DMS53 treated with DMSO at 0.1 percent for 48 hours (cell line): ENCODE measurements around the gene TSPYL2.

Source experiments
- DNase-seq: peaks from one replicate; lab custom pipeline; 2025; ENCODE audit not compliant: unreplicated experiment; lab: John Stamatoyannopoulos, UW

The TSPYL2 gene

DNA sequence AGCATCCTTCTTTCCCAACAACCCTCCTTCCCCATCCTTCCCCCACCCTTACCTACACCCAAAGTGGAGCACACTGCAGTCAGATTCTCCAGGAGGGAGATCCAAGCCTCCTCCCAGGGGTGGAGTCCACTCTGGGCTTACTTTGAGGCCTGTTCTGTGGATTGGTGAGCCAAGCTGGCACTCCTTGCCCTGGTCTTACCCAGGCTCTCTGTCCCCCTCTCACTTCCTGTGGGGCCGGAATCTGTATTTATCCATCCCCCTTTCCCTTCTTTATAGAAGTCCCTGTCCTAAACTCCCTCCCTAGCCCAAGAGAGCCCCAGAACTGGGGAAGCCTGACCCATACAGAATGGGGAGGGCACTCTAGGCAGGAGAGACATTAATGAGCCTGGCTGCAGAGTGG, 3.2 kb upstream of the TSPYL2 start:
- DNase-seq = no peak

DNA sequence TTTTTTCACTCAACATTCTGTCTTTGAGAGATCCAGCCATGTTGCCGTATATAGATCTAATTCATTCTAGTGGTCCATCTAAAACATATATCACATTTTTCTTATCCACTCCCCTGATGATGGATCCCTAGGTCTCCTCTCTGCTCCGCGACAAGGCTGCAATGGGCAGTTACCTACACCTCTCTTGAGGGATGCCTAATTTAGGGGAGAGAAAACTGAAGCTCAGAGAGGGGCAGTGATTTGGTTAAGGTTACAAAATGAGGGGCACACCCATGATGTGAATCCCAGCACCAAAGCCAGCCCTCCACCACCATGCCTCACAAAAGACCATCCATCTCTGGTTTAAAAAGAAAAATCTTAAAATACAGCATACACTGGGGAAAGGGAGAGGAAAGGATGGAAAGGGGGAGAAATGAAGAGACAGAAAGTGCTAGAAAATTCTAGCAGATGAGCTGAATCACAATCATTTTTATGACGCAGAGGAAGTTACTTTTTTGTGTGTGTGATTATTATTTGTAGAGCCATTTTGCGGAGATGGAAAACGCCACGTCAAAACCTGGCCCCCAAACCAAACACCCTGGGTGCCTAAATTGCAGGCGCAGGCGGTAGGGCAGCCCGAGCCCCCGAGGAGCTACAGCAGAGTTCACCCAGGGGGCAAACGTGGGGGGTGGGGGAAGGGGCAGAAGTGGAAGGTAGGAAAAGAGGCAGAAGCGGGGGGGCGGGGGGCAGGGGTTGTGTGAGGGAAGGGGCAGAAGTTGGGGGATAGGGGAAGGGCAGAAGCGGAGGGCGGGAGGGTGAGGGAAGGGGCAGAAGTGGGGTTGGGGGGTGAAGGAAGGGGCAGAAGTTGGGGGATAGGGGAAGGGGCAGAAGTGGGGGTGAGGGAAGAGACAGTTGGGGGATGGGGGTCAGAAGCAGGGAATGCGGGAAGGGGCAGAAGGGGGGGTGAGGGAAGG, 1.3 kb upstream of the TSPYL2 start:
- DNase-seq = no peak

DNA sequence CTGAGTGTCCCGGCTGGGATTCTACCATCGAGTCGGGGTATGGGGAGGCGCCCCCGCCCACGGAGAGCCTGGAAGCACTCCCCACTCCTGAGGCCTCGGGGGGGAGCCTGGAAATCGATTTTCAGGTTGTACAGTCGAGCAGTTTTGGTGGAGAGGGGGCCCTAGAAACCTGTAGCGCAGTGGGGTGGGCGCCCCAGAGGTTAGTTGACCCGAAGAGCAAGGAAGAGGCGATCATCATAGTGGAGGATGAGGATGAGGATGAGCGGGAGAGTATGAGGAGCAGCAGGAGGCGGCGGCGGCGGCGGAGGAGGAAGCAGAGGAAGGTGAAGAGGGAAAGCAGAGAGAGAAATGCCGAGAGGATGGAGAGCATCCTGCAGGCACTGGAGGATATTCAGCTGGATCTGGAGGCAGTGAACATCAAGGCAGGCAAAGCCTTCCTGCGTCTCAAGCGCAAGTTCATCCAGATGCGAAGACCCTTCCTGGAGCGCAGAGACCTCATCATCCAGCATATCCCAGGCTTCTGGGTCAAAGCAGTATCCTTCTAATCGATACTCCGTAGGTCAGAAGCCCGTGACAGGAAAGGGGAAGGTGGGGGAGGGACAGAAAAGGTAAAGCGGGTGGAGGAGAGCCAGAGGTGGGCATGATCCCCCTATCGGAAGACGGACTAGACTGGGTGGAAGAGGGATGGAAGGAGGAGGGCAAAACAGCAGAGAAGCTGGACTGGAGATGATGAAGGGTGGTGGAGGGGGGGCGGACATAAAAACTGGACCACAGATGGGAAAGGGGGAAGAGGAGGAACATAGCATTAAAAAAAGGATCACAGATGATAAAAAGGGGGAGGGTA, 828 bp downstream of the TSPYL2 start:
- DNase-seq = no peak

DNA sequence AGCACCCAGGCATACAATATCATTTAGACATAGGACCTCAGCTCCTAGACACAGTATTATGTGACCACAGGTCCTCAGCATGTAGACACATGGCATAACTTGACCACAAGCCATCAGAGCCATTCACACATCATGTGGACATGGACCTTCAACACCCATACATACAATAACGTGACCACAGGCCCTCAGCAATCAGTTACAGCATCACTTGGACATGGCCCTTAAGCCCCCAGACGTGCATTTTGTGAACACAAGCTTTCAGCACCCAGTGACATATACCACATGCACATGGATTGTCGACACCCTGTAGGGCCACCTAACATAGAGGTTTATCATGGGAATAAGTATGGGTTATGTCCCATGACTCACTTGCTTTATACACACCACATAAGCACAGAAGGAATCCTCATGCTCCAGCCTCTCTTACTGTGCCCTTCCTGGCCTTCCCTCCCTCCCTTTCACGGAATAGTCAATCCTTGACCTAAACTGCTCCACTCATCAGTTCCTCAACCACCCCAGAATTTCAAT, 1.9 kb downstream of the TSPYL2 start:
- DNase-seq = no peak

DNA sequence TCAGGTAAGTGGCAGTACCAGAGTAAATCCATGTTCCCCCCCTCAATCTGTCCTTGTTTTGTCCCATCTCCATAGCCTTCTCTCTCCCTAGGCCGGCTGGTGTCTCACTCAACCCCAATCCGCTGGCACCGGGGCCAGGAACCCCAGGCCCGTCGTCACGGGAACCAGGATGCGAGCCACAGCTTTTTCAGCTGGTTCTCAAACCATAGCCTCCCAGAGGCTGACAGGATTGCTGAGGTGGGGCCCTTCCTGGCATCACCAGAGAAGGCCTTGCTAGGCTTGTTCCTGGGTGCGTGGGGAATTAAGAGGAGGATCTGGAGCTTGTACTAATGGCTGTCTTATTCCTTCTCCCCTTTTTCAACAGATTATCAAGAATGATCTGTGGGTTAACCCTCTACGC, 2.7 kb downstream of the TSPYL2 start:
- no peak for DNase-seq

DNA sequence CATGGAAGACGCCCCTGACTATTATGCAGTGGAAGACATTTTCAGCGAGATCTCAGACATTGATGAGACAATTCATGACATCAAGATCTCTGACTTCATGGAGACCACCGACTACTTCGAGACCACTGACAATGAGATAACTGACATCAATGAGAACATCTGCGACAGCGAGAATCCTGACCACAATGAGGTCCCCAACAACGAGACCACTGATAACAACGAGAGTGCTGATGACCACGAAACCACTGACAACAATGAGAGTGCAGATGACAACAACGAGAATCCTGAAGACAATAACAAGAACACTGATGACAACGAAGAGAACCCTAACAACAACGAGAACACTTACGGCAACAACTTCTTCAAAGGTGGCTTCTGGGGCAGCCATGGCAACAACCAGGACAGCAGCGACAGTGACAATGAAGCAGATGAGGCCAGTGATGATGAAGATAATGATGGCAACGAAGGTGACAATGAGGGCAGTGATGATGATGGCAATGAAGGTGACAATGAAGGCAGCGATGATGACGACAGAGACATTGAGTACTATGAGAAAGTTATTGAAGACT, 3.6 kb downstream of the TSPYL2 start:
- no peak for DNase-seq

DNA sequence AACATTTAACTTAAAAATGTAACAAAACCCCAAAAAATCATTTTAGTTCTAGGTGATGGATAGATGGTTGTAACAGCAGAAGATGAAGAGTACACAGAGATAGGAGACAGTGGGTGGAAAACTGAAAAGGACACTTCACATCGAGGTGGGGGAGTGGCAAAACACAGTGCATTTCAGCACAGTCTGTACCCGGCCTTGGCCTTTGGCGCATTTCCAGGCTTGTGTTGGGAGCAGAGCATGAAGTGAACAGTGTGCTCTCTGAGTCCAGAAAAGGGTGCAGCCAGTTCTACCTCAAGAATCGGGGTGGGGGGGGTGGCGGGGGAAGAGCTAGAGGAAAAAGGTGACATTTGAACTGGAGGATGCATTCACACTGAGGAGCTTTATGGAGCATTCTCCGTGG, 4.3 kb downstream of the TSPYL2 start:
- DNase-seq = no peak

DNA sequence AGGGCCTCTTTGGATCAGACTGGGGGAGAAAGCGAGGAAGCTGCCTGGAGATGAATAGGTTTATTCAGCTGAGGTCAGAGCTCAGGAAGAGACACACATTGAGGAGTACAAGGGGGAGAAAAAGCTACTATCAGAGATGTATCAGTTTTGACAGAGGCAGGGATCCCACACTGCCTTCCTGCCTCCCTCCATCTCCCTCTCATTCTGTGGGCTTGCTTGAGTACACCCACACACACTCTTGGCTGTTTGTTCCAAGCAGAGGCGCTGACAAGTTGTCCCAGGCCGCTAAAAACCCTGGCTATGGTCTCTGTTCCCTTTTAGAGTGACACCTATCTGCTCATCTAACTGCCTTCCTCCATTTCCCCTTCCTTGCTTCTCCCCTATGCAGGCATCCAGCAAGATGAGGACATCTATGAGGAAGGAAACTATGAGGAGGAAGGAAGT, 5.2 kb downstream of the TSPYL2 start:
- DNase-seq = no peak

DNA sequence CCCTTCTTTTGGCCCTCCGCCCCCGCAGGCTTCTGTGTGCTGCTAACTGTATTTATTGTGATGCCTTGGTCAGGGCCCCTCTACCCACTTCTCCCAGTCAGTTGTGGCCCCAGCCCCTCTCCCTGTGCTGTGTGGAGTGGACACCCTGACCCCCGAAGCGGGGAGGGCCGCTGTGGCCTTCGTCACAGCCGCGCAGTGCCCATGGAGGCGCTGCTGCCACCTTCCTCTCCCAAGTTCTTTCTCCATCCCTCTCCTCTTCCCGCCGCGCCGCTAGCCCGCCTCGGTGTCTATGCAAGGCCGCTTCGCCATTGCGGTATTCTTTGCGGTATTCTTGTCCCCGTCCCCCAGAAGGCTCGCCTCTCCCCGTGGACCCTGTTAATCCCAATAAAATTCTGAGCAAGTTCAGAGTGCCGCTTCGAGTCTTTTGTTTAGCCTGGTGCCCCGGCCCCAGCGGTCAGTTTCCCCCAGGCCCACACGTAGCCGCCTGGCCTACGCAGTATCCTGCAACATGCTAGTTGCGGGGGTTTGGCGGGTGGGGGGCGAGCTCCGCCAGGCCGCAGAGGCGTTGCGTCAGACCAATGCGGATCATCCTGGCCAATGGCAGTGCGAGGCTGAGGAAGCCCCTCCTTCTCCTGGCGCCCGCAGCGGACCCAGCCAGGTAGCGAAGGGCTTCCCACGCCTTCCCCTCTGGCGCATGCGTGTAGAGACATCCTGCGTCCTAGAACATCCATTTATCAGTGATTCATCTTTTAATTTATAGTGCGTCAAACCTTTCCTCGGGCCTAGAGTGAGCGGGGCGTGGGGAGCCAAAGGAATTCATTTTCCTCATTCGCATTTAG, 6.2 kb downstream of the TSPYL2 start:
- DNase-seq = peak; percentile 66

DNA sequence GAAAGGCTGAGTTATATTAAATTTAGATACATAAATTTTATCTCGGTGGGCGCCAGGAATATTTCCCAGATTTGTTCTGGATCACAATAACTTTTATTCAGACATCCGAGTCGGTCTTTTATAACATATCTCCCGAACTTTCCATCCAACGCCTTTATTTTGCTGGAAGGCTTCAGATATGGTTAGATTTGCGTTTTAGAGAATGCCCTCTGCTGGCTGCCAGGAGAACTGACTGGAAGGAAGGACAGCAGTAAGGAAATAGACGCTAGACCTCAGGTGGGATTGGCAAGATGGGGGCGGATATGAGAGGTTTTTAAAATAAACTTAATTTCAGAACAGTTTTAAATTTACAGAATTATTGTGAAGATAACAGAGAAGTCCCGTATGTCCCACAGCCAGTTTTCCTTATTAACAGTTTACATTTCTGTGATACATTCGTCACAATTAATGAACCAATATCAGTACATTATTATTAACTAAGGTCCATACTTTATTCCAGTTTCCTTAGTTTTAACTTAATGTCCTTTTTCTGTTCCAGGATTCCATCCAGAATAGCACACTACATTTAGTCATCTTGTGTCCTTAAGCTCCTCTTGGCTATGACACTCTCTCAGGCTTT, 7.2 kb downstream of the TSPYL2 start:
- peak; percentile 59 for DNase-seq

DNA sequence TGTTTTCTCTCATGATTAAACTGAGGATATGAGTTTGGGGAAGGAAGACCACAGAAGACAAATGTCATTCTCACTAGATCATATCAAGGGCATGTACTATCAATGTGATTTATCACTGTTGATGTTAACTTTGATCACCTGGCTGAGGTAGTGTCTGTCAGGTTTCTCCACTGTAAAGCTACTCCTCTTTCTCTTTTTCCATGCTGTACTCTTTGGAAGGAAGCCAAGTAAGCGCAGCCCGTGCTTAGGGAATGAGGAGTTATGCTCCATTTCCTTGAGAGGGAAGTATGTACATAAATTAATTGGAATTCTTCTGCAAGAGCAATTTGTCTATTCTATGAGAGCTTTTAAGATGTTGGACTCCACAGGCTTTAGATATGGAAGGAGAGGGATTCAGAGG, 7.8 kb downstream of the TSPYL2 start:
- DNase-seq = no peak

DNA sequence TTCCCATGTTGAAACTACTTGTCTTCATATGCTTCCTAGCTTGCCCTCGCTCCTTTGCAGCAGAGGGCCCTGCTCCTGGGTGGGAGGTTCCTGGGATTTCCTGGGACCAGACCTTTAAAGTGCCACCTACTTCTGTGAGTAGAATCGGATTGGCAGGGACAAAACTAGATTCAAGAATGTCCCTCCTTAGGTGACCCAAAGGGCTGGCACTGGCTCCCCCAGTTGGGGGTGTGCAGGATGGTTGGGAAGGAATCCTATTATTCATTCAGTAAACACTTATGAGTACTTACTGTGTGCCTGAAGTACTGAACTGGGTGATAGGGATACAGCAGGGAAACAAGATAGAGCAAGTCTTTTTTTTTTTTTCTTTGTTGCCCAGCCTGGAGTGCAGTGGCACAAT, 9.2 kb downstream of the TSPYL2 start:
- no peak for DNase-seq

DNA sequence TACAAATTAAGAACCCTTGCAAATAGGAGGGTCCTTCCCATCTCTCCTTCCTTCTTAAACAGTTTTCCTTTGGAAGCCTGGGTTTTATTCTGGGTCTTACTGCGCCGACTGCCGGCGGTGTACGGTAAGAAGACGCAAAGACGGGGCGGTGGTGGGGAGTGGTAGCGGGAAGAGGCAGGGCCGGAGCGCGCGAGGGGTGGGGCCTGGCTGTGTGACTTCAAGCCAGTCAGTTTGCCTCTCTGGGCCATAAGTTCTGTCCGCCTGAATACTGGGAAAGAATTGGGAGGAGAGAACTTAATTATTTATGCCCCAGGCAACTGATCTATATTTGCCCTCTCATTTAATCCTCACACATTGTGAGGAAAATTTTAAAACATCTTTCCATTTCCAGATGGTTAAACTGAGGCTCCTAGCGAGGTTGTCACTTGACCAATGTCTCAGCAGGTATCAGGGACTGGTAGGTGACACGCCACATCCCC, 11.0 kb downstream of the TSPYL2 start:
- peak; percentile 58 for DNase-seq

DNA sequence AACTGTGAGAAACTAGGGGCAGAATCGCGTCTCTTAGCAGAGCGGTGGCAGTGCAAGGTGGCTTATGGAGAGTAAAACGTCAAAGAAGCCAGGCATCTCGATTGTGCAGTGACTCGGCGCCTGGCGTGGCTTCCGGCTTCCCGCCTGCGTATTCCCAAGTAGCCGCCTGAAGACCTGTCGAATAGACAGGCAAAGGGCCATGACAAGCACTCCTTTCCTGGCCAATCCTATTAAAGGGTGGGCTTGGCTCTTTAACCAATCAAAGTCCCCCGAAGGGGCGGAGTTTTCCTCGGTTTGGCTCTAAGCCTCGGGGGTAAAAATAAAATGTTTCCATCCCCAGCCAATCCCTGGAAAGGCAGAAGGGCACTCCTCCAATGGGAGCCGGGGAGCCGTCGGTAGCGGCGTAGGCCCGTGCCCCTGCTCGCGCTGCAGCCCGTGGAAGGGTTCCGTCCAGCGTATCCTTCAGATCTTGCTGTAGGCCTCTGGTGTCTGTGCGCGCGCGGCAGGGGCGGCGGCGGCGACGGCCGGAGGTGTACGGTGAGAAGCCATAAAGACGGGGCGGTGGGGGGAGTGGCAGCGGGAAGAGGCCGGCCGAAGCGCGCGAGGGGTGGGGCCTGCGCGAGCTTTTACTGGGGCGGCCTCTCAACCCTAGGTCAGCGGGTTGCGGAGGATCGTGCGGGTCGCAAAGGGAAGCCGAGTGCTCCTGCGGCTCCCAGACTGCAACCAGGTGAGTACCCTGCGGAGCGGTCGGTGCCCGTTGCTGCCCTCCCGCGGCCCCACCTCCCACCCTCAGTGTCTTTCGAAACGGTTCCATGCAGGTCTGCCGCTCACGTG, 11.8 kb downstream of the TSPYL2 start, which contains the start of gene KANTR:
Gene KANTR (plus strand): TSS at position 395 of the 834 bp plus-strand sequence. CDS start 30,131 bp downstream, outside the sequence.
- peak; percentile 96 for DNase-seq

DNA sequence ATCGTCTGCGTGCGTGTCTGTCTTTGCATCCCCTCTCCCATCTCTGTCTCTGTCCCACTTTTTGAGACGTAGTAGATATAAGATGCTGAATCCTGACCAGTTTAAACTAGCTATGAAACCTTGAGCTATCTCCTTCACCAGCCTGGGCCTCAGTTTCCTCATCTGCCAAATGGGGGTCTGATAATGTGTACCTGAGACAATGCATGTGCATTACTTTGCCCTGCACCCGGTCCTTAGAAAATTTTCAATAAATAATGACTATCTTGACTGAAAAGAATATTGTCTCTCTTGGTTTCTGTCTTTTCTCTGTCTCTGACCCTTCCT, 12.4 kb downstream of the TSPYL2 start:
- no peak for DNase-seq

DNA sequence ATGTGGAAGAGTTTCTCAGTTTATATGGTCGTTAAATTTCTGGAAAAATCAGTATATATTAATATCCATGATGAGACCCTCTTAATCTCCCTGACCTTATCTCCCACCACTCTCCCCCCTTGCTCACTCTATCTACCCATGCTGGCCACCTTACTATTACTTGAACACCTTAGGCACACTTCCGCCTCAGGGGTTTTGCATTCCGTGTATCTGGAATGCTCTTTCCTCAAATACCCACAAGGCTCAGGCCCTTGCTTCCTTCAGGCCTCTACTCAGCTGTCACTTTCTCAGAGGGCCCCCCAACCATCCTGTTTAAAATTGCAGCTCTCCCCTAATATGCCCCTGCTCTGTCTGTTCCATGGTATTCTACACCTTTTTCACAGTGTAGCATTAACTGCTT, 13.6 kb downstream of the TSPYL2 start:
- no peak for DNase-seq

DNA sequence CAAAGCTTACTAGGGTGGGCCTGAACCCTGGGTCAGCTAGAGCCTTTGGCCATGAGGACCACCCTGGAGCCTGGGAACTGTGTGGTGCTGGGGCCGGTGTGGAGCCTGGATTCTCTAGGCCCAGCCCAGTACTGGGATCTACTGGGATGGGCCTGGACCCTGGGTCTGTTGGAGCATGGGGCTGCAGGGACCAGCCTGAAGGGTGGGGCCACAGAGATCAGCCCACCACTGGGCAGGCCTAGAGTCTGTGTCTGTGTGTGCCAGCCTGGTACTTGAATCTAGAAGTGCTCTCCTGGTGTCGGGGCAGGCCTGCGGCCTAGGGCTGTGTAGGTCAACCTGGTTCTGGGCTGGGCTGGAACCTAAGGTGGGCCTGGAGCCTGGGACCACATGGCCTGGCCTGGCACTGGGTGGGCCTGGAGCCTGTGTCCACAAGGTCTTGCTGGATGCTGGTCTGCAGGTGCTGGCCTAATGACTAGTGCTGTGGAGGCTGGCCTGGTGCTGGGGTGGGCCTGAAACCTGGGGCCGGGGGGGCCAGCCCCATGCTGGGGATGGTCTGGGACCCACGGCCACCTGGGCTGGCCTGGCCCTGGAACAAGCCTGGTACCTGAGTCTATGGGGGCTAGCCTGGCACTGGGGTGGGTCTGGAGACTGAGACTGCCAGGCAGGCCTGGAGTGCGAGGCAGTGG, 32.8 kb downstream of the TSPYL2 start:
- DNase-seq = no peak

DNA sequence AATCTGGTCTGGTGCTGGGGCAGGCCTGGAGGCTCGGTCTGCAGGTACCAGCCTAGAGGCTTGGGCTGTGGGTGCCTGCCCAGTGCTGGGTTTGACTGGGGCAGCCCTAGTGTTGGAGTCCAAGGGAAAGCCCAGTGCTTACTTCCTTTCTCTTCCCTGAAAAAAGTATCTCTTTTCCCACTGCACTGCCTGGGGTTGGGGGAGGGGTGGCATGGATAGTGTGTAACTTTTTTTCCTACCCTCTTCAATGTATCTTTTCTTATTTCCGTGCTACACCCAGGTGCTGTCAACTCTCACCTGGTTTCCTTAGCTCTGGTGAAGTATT, 33.3 kb downstream of the TSPYL2 start:
- no peak for DNase-seq

DNA sequence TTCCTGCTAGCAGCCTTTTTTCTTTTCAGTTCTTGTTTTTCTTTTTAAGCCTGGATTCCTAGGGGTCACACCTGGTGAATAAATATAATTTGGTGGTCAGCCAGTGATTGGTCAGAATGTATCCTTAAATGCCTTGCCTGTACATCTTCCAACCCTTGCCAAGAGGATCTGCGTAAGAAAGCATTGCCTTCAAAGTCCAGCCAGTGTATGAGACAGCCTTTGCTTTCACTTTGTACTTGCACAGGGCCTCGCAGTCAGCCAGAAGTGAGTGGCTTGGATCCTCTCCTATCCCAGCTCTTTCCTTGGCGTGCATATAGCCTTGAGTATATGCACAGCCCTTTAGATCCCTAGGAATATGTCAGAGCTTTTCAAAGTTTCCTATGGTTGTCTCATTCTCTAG, 33.9 kb downstream of the TSPYL2 start:
- no peak for DNase-seq
